A549 treated with CORT108297 at 1 μM for 4 hours (cell line): ENCODE measurements around the gene HNRNPF. TPM values are rescaled to one million over a fixed set of nuclear protein-coding genes. Genes with fewer than 3 reads are reported as not detected.

Experiments
- total RNA-seq: library from RNA; stranded (reverse); fragments of 200-300 nt; extraction: Qiagen RNA extraction; gene quantifications from 5 replicates; pipeline ENCODE4 v1.2.3, GENCODE V29; 2022

The HNRNPF gene
- 323 to 352 TPM (median 338 TPM) in 5 replicates for total RNA-seq

GRCh38 chr10:43408710-43409384, at the start of gene HNRNPF:
HNRNPF (minus strand) TSS chr10:43409186; CDS start chr10:43387884, 21,302 bp downstream.

GRCh38 chr10:43436291-43437140, 27.5 kb upstream of the HNRNPF start, which contains the start of gene ZNF487:
ZNF487 (plus strand) TSS chr10:43437111; CDS start chr10:43475814, 38,703 bp downstream.

GRCh38 chr10:43371418-43371817, 37.6 kb downstream of the HNRNPF start, which contains the start of gene FXYD4:
FXYD4 (plus strand) TSS chr10:43371636; CDS start chr10:43373747, 2,111 bp downstream.

Other genes with a start within 250 kb of the HNRNPF start
- gene RASGEF1A, start 142.1 kb downstream of the HNRNPF start, total RNA-seq, result 2.7 to 5.0 TPM (median 3.9 TPM) in 5 replicates
- not detected in 5 replicates for gene FXYD4, start 37.5 kb downstream of the HNRNPF start, total RNA-seq
- 5.3 to 6.8 TPM (median 6.5 TPM) in 5 replicates for gene ZNF487, start 27.9 kb upstream of the HNRNPF start, total RNA-seq
- 2.3 to 4.5 TPM (median 2.5 TPM) in 5 replicates for gene ZNF239, start 165.4 kb upstream of the HNRNPF start, total RNA-seq
- 1.7 to 2.4 TPM (median 2.0 TPM) in 5 replicates for gene ZNF485, start 197.3 kb upstream of the HNRNPF start, total RNA-seq
- gene ZNF32, start 239.7 kb upstream of the HNRNPF start, total RNA-seq, result 13.2 to 17.6 TPM (median 16.4 TPM) in 5 replicates